Adrenal gland (tissue), 12 donors: ENCODE results near the gene PACS2. TPM values are rescaled to one million over a fixed set of nuclear protein-coding genes. Genes with fewer than 3 reads are reported as not detected.
A peak's percentile ranks its signal among the peaks of the same experiment; 100 is the strongest.

Experiments used
- DNase-seq, 7 donors: peaks; one replicate each; pipeline ENCODE4 v3.0.0-alpha.2; 2019 to 2020
- H3K27ac ChIP-seq, 5 donors: fragments of 200-600 bp; sonication (generic) in 4 of 5; 1 replicate in 3 of 5; 2 replicates in 2 of 5; pipeline versions ENCODE4 v1.5.1 to v1.8.0; 2016 to 2020; ENCODE audit warnings: mild to moderate bottlenecking in 1 of 5
- H3K27me3 ChIP-seq: fragments of 200-600 bp; 2 replicates; pipeline ENCODE4 v1.8.0; 2021
- H3K36me3 ChIP-seq, 2 donors: fragments of 200-600 bp; replicated peaks in 1 of 2; 1 replicate in 1 of 2; 2 replicates in 1 of 2; pipeline versions ENCODE4 v1.5.1 to v1.8.0; 2018 to 2022
- H3K4me1 ChIP-seq, 2 donors: fragments of 200-600 bp; replicated peaks in 1 of 2; 1 replicate in 1 of 2; 2 replicates in 1 of 2; pipeline versions ENCODE4 v1.5.1 to v1.8.0; 2018 to 2021
- H3K4me3 ChIP-seq, 4 donors: fragments of 200-600 bp; sonication (generic) in 3 of 4; one replicate each; pipeline ENCODE4 v1.5.1; 2016 to 2018
- H3K9me3 ChIP-seq, 3 donors: fragments of 200-600 bp; sonication (generic) in 1 of 3; replicated peaks in 1 of 3; 1 replicate in 2 of 3; 2 replicates in 1 of 3; pipeline versions ENCODE4 v1.5.1 to v1.8.0; 2016 to 2021
- POLR2A ChIP-seq, 2 donors: fragments of 450-650 bp; IDR thresholded peaks; one replicate each; pipeline ENCODE4 v1.6.1; 2017; ENCODE audit warnings: antibody characterized with exemption in 2 of 2, mild to moderate bottlenecking in 2 of 2, moderate library complexity in 1 of 2
- WGBS, 4 donors: extraction: QIAGEN DNeasy Blood & Tissue Kit in 2 of 4; methylation state at CpG; one replicate each; pipeline versions ENCODE4 v1.1.5 to v1.1.7; 2013 to 2017; 5-methylcytosine and 5-hydroxymethylcytosine counted together
- intact Hi-C, 2 donors: fragments of 100-400 bp; cut with DNase I; formaldehyde crosslinking; loops; one replicate each; pipeline versions ENCODE4 v1.14.1 to v1.15.0; 2022 to 2023
- polyA plus RNA-seq, 3 donors: library from polyadenylated mRNA; stranded (reverse); fragments of 200-250 nt in 2 of 3; fragments of 350-450 nt in 1 of 3; fragmentation: Illumina TruSeq in 1 of 3; extraction: RNeasy Lipid Tissue Mini Kit (QIAGEN cat#74804) in 1 of 3; gene quantifications; one replicate each; pipeline ENCODE4 v1.2.3, GENCODE V29; 2013 to 2014
- total RNA-seq, 9 donors: library from RNA; depleted of rRNA in 4 of 9; stranded (reverse); fragments of >200 nt in 4 of 9; fragments of 120-200 nt in 1 of 9; fragmentation: NEBNext Ultra II Directional in 1 of 9; extraction: Animal tissue kit (Norgen Biotek cat#: 25700) in 1 of 9; gene quantifications; one replicate each; pipeline versions ENCODE4 v1.1.0 to v1.2.4, GENCODE V29; 2013 to 2023
- TF ChIP-seq, protein P1 (sequence below), 6 experiments: fragments of 450-650 bp in 4 of 6; fragments of 200-600 bp in 2 of 6; sonication (generic) in 1 of 6; IDR thresholded peaks; 1 replicate in 5 of 6; 2 replicates in 1 of 6; pipeline versions ENCODE4 v1.5.1 to v1.8.0; 2016 to 2021; ENCODE audit warnings: antibody characterized with exemption in 6 of 6, mild to moderate bottlenecking in 2 of 6, moderate library complexity in 1 of 6
- donor health status: healthy with polysubstance abuse.
- donor health status: Bipolar disorder and iron deficiency.
- donor health status: DM: yes; HTN: yes; CAD: no.
- donor health status: DM: no; HTN: no; CAD: no.
- donor health status: DM: no; HTN: no; CAD: no.
- donor health status: DM: yes; HTN: yes; CAD: no.

PACS2 gene
- total and polyA plus RNA-seq, 12 donors = 19.5 to 221 (median 81.1) TPM

DNA sequence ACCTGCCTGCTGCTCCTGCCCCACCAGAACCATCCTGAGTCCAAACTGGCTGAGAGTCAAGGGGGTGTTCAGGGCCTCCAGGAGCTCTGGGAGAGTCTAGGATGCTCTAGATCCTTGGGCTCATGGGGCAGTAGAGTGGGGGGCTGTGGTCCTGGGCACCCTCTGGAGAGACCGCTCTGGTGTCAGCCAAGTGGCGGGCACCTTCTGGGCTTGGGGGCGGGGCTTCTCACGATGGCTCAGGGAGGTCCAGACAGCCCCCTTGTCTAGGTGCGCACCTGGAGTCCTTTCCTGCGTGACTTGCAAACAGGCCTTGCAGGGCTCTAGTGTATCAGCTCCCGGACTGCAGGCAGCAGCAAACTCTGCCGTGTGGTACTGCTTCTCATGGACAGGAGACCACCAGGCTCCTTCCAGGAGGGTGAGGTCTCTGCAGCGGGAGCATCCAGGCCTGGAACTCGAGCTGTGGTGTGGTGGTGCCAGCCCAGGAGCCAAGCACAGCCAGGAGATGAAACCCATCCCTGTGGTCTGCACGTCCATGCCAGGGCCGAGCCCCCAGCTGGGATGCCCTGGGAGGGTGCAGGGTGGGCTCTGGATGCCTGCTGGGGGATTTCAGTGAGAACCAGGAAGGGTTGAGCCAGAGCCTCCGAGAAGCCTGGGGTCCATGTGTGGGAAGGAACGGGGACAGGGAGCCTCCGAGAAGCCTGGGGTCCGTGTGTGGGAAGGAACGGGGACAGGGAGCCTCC, 15.0 kb downstream of the PACS2 start:
- no peak for TF ChIP-seq POLR2A (IDR thresholded peaks at IDR 0.05)
- TF ChIP-seq, protein P1, sequence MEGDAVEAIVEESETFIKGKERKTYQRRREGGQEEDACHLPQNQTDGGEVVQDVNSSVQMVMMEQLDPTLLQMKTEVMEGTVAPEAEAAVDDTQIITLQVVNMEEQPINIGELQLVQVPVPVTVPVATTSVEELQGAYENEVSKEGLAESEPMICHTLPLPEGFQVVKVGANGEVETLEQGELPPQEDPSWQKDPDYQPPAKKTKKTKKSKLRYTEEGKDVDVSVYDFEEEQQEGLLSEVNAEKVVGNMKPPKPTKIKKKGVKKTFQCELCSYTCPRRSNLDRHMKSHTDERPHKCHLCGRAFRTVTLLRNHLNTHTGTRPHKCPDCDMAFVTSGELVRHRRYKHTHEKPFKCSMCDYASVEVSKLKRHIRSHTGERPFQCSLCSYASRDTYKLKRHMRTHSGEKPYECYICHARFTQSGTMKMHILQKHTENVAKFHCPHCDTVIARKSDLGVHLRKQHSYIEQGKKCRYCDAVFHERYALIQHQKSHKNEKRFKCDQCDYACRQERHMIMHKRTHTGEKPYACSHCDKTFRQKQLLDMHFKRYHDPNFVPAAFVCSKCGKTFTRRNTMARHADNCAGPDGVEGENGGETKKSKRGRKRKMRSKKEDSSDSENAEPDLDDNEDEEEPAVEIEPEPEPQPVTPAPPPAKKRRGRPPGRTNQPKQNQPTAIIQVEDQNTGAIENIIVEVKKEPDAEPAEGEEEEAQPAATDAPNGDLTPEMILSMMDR (IDR thresholded peaks at IDR 0.05) = no peak
- intact Hi-C loops = no loop called here
- Histone ChIP-seq H3K4me3 (no peak overlapping the region), H3K27ac (peak overlapping the region in 1 of 5 donors; percentile 74), H3K9me3 (no peaks in the 10 kb centered on the region), H3K27me3 (no peaks in the 10 kb centered on the region), H3K4me1 (peaks cover 13 to 49% of the 10 kb centered on the region in 2 donors), H3K36me3 (no peaks in the 10 kb centered on the region)
- WGBS, 4 donors = 92 to 94% (median 93%) methylated on average over 8 to 17 of the region's 17 CpGs; no CpG with 5 or more reads in 1 of the 4 donors
- no peak for DNase-seq

DNA sequence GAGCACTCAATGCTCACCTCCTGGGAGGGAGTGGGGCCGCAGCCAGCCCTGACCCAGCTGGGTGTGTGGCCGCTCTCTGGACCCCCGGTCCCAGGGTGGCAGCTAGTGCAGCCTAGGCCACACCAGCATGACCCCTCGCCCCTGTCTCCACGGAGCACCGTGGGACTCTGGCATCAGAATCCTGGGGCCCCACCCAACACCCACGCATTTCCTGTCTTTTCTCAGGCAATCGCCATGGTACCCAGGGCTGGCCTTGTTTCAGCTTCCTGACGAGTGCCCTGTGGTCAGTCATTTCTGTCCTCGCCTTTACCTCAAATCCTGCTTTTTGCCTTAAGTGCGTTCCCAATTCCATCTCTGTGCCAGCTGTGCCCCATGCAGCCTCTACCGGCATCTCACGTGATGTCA, 15.9 kb downstream of the PACS2 start:
- no peaks in the 10 kb centered on the region for H3K36me3 ChIP-seq
- no peak overlapping the region for H3K4me3 ChIP-seq
- H3K27ac ChIP-seq = peak overlapping the region in 2 of 5 donors; percentile 31 to 77
- H3K9me3 ChIP-seq = no peaks in the 10 kb centered on the region
- H3K27me3 ChIP-seq = no peaks in the 10 kb centered on the region
- TF ChIP-seq, protein P1 (IDR thresholded peaks at IDR 0.05) = no peak
- TF ChIP-seq POLR2A (IDR thresholded peaks at IDR 0.05) = no peak
- intact Hi-C loops = no loop called here
- peak in 4 of 7 donors; percentile 62 to 74 (median 64) for DNase-seq
- 37 to 52% (median 47%) methylated on average over 7 to 13 of the region's 13 CpGs for WGBS, 4 donors
- peaks cover 18 to 43% of the 10 kb centered on the region in 2 donors for H3K4me1 ChIP-seq

DNA sequence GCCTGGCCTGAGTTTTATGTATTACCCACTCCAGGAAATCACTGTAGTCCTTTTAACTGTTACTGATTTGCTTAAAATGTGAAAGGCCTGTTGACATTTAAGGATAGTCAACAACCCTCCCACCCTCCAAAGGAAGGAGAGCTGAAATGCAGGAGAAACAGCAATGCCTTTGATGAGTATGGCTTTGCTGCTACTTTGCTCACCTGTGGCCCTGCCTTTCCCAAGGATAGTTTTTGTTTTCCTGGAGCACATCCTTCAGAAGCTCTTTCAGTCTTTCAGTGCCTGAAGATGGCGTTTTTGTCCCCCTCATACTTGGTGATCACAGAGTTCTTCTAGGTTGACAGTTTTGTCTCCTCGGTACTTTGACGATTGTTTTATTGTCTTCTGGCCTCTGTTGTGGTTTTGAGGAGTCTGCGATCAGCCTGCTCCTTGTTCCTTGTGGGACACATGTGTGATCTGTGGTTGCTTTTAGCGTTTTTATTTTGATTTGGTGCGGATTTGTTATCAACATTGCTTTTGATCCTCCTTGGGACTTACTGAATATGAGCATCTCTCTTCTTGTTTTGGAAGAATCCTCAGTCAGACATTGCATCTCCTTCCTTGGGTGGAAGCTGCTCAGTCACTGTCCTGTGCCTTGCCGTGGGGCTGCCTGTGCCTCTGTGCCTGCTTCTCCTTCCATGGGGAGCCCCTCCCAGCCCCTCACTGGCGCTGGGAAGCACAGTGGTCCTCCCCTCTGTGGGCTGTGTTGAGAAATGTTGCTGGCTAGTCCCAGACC, 17.2 kb downstream of the PACS2 start:
- no peak for DNase-seq
- Histone ChIP-seq H3K4me1 (peaks cover 31 to 50% of the 10 kb centered on the region in 2 donors), H3K9me3 (no peaks in the 10 kb centered on the region), H3K4me3 (no peak overlapping the region), H3K27me3 (no peaks in the 10 kb centered on the region), H3K27ac (peak overlapping the region in 1 of 5 donors; percentile 77), H3K36me3 (no peaks in the 10 kb centered on the region)
- intact Hi-C loops = no loop called here
- TF ChIP-seq, protein P1 (IDR thresholded peaks at IDR 0.05) = no peak
- no peak for TF ChIP-seq POLR2A (IDR thresholded peaks at IDR 0.05)
- 82 to 89% (median 87%) methylated on average over 8 of the region's 8 CpGs for WGBS, 4 donors

DNA sequence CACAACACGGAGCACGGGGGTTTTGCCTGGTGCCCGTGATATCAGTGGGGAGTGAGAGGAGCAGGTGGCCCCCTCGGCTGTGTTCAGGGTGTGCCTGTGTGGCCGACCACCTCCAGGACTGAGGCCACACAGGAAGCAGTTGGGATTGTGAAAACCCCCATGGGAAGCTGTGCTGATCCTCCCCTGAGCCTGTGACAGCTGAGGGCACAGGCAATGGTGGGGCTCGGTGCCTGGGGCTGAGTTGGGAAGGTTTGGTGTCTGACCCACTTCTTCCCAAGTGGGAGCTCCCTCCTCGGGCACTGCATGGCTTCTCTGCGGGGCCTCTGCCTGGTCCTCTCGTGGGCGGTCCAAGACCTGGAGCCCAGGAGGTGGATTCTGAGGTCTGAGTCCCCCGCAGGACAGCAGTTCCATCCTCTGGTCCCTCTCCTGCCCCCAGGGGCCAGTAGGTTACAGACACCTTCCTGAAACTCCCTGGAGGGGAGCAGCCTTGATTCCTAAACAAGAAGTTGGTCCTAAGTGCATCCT, 17.9 kb downstream of the PACS2 start:
- TF ChIP-seq, protein P1 (IDR thresholded peaks at IDR 0.05) = no peak
- TF ChIP-seq POLR2A (IDR thresholded peaks at IDR 0.05) = no peak
- Histone ChIP-seq H3K4me3 (no peak overlapping the region), H3K36me3 (no peaks in the 10 kb centered on the region), H3K4me1 (peaks cover 34 to 56% of the 10 kb centered on the region in 2 donors), H3K27me3 (no peaks in the 10 kb centered on the region), H3K9me3 (no peaks in the 10 kb centered on the region), H3K27ac (no peak overlapping the region)
- no peak for DNase-seq
- WGBS, 4 donors = 81 to 91% (median 88%) methylated on average over 6 to 11 of the region's 11 CpGs
- intact Hi-C loops = no loop called here
